Activated CD8-positive, alpha-beta memory T cell treated with anti-CD3 and anti-CD28 coated beads for 36 hours (primary cell): ENCODE data around the gene ZFYVE19. TPM values are rescaled to one million over a fixed set of nuclear protein-coding genes. Genes with fewer than 3 reads are reported as not detected.

Source experiments
- CTCF ChIA-PET: fragments of 350-600 bp; sonication (Branson Sonifier 250); formaldehyde crosslinking; loops from one replicate; lab custom pipeline; 2021; ENCODE audit warnings: antibody characterized with exemption; lab: Charles Lee
- POLR2A ChIA-PET: fragments of 350-600 bp; sonication (Branson Sonifier 250); formaldehyde crosslinking; loops from one replicate; lab custom pipeline; 2021; ENCODE audit warnings: antibody characterized with exemption; lab: Charles Lee
- total RNA-seq, 2 experiments: library from RNA; stranded (reverse); gene quantifications; one replicate each; pipeline ENCODE4 v1.2.3, GENCODE V29; 2021

ZFYVE19 gene
- total RNA-seq, 2 experiments from 2014 or later, result 21.9 to 22.3 TPM

DNA sequence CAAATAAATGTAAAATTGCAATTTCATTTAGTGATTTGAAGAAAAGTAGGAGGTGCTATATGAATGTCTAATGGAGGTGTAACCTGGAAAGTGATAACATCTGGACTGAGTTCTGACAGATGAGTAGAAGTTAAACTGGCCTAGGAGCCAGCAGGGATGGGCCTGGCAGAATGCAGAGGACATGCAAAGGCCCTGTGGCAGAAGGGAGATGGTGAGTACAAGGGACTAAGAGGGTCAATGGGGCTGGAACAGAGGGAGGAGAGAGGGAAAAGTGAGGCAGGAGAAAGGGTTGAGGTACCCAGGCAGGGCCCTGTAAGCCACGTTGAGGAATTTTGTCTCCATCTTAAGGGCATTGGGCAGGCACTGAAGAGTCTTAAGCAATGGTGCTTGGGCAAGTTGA lies 25.0 kb downstream of the ZFYVE19 start:
- ChIA-PET POLR2A (no interaction called here), CTCF (no interaction called here)

DNA sequence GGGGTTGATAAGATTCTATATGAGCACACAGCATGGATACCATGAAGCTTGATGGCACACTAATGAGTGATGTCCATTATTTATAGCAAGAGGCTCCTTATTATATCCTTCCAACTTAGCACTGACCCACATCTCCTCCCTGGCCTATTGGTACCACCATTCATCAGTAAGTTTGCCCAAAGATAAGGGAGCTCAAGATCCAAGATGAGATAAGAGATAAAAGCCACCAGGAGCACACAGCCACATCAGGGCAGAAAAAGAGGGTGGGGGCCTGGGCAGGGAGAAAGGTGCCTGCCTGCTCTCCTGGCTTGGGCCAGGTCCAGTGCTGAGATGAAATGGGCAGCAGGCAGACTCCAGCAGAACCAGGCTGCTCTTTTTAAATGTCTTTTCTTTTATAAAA lies 26.0 kb downstream of the ZFYVE19 start:
- CTCF ChIA-PET, result no interaction called here
- POLR2A ChIA-PET, result interaction anchor here (0.7 kb wide), 1 partner anchor 452 kb away, joined by 3 read pairs; no protein-coding TSS in a partner anchor

DNA sequence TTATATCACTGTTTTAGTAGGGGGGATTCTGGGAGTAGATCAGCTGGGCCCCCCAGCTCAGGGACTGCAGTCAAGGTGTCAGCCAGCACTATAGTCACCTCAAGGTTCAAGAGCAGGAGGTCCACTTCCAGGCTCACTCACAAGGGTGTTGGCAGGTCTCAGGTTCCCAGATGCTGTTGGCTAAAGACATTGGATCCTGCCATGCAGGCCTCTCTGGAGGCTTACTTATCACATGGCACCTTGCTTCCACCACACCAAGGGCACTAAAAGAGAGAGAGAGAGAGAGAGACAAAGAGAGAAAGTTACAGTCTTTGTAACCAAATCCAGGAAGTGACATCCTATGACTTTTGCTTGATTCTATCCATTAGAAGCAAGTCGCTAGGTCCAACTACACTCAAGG lies 29.1 kb downstream of the ZFYVE19 start:
- CTCF ChIA-PET, result interaction anchor here (1.6 kb wide), 1 partner anchor 8 kb away, joined by 4 read pairs; the partner anchor contains the start of gene SPINT1
- POLR2A ChIA-PET, result no interaction called here

DNA sequence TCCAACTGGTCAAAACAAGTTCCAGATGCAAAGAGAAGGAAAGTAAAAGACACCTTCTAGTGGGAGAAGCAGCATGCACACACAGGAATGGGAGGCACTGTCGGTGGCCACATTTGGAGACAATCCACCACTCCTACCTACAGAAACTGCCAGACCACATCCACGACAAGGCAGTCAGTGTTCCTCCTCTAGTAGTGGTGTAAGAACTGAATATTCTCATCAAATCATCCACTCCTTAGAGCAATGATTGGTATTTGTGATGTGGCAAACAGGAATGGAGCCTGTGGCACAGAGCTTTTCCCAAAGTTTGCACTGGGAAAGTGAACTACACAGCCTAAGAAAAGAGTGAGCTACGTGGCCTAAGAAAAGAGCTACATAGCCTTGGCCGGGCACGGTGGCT lies 31.9 kb downstream of the ZFYVE19 start:
- ChIA-PET POLR2A (no interaction called here), CTCF (interaction anchor here (2.5 kb wide), 1 partner anchor 19 kb away, joined by 8 read pairs; no protein-coding TSS in a partner anchor)

DNA sequence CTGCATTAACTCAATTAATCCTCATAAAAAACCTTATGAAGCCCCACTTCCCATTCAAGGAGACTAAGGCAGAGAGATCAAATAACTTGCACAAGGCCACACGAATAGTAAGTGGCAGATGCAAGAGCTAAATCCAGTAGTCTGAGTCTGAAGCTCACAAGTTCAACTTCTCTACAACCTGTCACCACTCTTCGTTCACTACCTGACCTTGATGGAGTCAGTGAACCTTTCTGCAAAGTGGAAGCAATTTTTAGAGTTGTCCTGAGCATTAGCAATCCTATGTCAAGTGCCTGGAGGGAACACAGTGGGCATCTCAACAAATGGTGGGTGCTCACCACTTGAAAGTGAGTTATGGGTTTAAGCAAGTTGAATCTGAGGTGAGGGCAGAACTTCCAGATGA lies 34.9 kb downstream of the ZFYVE19 start:
- ChIA-PET POLR2A (no interaction called here), CTCF (no interaction called here)

DNA sequence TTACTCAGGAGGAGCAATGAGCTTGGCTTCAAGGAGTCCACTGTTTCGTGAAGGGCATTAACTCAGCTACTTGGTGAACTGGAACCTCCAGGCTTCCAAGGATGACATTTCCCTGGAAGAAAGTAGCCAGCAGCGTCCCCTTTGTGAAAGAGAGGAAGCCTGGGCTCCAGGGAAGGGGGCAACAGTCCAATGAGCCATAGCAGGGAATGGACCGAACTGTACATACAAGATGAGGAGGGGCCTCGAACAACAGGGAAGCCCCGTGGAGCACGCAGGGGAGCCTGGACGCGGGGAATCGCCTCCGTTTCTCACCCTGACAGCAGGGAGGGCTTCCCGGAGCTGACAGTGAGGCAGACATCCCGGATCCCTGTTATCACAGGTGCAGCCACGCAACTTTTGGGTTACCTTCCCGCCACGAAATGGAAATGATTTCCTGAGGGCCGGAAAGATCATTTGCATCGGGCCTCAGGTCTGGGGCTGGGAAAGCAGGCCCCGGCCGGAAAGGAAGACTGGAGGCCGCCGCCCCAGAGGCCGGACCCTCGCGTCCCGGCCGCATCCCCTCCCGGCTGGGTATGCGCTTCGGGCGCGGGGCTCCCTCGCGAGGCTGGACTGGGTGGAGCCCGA lies 36.5 kb downstream of the ZFYVE19 start:
- ChIA-PET CTCF (interaction anchor here (0.7 to 3.7 kb wide), 7 partner anchors 8 to 97 kb away, joined by 3 to 38 read pairs (median 4); partner anchors contain the start of gene VPS18), POLR2A (interaction anchor here (1.2 to 1.3 kb wide), 3 partner anchors 16 to 100 kb away, joined by 3 to 6 read pairs (median 3); partner anchors contain the start of gene VPS18)

DNA sequence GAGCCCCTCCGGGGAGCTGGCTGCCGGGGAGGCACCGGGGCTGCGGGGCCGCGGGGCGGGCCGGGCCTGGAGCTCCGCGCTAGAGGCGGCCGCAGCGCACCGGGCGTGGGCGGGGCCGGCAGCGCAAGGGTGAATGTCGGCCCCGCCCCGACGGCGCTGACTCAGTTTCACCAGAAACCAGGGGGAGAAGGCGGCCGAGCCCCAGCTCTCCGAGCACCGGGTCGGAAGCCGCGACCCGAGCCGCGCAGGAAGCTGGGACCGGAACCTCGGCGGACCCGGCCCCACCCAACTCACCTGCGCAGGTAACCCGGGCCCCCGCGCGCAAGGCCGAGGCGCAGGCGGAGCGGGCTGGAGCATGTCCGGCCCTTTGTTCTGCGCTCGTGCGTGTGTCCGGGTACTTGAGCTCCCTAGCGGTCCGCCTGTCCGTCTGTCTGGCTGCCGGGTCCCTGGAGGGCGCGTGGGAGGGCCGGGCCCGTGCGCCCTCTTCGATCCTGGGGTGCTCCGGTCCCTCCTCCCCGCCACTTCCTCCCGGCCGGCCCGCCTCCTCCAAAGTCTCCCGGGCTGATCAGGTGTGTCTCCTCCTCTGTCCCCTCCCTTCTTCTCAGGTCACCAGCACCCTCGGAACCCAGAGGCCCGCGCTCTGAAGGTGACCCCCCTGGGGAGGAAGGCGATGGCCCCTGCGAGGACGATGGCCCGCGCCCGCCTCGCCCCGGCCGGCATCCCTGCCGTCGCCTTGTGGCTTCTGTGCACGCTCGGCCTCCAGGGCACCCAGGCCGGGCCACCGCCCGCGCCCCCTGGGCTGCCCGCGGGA lies 37.2 kb downstream of the ZFYVE19 start, which contains the start of gene SPINT1:
Gene SPINT1, plus strand, starts transcription at position 164 of the 811 bp plus-strand sequence. Its CDS starts 507 bp downstream, at position 671.
- ChIA-PET CTCF (interaction anchor here (0.8 to 3.7 kb wide), 7 partner anchors 9 to 97 kb away, joined by 3 to 38 read pairs (median 4); partner anchors contain the start of gene VPS18), POLR2A (interaction anchor here (1.2 to 1.3 kb wide), 3 partner anchors 15 to 100 kb away, joined by 3 to 6 read pairs (median 3); partner anchors contain the start of gene VPS18)

DNA sequence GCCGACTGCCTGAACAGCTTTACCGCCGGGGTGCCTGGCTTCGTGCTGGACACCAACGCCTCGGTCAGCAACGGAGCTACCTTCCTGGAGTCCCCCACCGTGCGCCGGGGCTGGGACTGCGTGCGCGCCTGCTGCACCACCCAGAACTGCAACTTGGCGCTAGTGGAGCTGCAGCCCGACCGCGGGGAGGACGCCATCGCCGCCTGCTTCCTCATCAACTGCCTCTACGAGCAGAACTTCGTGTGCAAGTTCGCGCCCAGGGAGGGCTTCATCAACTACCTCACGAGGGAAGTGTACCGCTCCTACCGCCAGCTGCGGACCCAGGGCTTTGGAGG lies 37.8 kb downstream of the ZFYVE19 start:
- POLR2A ChIA-PET, result interaction anchor here (0.6 to 1.3 kb wide), 3 partner anchors 22 to 101 kb away, joined by 3 to 5 read pairs (median 3); partner anchors contain the start of gene VPS18
- CTCF ChIA-PET, result interaction anchor here (0.6 to 3.7 kb wide), 6 partner anchors 10 to 62 kb away, joined by 3 to 38 read pairs (median 5); partner anchors contain the start of gene VPS18

DNA sequence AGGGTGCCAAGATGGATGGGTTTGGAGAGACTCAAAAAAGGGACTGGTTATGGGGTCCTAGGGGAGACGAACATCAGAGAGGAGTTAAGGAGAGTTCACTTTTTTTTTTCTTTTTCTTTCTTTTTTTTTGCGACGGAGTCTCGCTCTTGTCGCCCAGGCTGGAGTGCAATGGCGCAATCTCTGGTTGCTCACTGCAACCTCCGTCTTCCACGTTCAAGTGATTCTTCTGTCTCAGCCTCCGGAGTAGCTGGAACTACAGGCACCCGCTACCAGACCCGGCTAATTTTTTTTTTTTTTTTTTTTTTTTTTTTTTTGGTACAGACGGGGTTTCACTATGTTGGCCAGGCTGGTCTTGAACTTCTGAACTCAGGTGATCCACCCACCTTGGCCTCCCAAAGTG lies 38.1 kb downstream of the ZFYVE19 start:
- POLR2A ChIA-PET, result interaction anchor here (0.6 kb wide), 1 partner anchor 22 kb away, joined by 5 read pairs; no protein-coding TSS in a partner anchor
- CTCF ChIA-PET, result interaction anchor here (0.6 to 3.7 kb wide), 6 partner anchors 10 to 61 kb away, joined by 3 to 38 read pairs (median 5); partner anchors contain the start of gene VPS18

DNA sequence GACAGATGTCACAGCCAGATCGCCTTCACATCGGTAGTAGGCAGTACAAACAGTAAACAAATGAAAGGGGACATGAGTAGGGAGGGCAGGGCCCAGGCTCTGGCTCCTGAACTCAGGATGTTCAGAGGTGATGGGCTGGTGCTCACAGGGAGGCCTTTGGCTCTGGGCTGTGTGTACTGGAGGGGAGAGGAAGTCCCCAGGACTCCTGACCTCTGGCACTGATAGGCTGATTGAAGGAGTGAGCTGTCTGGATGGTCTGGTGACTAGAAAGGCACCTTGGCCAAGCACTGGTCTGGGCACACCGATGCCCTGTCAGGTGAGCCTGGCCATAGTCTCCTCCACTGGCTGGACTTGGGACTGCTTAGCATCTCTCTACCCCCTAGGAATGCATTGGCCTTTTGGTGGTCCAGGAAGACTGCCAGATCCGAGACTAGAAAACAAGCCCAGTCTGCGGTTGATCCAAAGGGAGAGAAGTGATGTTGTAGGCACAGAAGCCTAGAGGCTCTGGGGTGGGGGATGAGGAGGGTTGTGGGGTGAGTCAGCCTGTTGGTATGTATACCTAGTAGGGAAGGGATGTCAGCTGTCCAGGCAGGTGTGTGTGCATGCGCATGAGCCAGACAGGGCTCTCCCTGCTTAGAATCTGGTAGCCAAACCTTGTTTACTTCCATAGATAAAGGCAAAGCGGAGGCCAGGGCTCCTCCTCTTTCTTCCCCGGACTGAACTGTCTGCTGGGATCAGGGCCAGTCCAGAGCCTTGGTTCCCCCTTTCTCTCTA lies 38.8 kb downstream of the ZFYVE19 start:
- POLR2A ChIA-PET, result no interaction called here
- CTCF ChIA-PET, result interaction anchor here (2.5 to 3.7 kb wide), 2 partner anchors 13 kb away, joined by 22 to 38 read pairs; no protein-coding TSS in a partner anchor

DNA sequence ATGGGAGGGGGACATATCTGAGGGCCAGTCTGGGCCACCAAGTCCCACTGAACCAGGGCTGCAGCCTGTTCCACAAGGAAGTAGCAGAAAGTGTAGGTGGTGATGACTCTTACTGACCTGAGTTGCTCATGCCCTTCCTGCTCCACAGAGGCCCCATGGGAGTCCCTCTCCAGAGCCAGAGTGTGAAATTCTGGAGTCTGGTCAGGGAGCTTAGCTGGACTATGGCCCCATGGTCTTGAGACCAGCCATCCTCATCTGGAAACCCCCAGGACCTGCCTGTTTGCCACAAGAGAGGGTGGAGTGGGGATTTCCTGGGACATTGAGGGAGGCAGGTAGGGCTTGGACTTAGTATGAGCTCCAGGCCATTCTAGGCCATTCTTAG lies 39.9 kb downstream of the ZFYVE19 start:
- ChIA-PET CTCF (interaction anchor here (2.5 kb wide), 1 partner anchor 11 kb away, joined by 22 read pairs; no protein-coding TSS in a partner anchor), POLR2A (no interaction called here)

DNA sequence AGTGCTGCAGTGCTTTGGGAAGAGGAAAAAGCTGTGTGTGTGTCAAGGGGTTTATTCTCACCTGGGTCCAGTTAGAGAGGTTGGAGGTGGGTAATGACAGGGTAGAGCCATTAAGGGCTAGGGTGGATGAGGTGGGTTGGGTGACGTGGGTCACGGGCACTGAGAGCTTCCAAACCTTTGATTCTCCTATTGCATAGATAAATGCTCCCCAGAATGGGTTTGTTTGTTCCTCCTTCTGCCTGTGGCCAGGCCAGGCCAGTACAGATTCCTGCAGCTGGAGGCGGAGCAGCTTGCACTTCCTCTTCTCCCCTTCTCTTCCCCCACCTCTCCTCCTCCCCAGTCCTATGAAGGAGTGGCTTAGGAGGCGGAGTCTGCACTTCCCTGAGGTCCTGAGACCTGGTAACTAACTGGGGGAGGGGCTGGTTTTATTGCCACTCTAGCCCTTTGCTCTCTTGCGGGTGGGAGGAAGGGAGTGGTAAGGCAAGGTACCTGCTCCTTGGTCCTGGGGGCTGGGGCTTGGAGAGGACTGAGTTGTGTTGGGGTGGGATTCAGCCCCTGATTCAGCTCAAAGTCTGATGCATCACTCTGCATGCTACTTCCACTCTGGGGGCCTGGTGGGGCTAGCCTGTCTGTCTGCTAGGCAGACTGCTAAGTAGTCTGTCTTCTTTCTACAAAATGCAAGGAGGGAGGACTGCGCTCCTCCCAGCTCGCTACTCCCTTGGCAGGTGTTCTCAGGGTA lies 40.5 kb downstream of the ZFYVE19 start:
- POLR2A ChIA-PET, result interaction anchor here (0.5 to 0.6 kb wide), 2 partner anchors 14 to 571 kb away, joined by 3 read pairs; no protein-coding TSS in a partner anchor
- CTCF ChIA-PET, result interaction anchor here (0.6 to 2.5 kb wide), 3 partner anchors 11 to 259 kb away, joined by 3 to 22 read pairs (median 3); no protein-coding TSS in a partner anchor

DNA sequence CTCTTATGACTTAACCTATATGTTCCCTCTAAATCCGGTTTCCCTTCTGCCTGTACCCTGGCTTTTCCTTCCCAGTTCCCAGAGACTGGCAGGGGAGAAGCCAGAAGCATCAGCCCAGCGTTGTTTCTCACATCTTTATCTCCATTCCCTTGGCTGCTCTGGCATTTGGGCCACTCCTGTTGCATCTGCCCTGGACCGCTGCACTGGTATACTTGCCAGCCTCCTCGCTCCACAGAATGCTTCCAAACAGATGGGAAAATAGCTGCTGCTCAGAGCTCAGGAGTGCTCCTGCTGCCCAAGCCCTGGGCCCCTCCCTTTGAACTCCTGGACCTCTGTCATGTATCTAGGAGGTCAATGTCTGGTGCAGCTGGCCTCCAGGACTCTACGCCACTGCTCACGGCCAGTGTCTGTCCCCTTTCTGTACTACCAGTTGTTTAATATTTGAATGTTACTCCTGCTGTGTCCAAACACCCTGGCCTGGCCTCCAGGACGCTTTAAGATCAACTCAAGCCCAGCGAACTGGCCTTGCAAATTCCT lies 43.8 kb downstream of the ZFYVE19 start:
- ChIA-PET CTCF (interaction anchor here (0.5 to 1.6 kb wide), 2 partner anchors 8 to 21 kb away, joined by 3 to 8 read pairs; no protein-coding TSS in a partner anchor), POLR2A (no interaction called here)

DNA sequence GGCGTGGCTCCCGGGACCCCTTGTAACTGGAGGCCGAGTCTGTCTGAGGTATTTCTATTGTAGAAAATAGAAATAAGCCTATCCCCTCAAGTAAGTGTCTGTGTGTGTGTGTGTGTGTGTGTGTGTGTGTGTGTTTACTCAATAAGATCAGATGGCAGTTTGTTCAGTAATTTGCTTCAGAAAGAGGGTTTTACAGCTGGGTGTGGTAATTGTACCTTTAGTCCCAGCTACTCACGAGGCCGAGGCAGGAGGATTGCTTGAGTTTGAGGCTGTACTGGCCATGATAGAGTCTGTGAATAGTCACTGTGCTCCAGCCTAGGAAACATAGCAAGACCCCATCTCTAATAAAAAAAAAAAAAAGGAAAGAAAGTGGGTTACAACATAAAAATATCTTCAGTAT lies 45.6 kb downstream of the ZFYVE19 start:
- ChIA-PET CTCF (interaction anchor here (1.0 to 3.1 kb wide), 2 partner anchors 40 to 54 kb away, joined by 3 to 12 read pairs; no protein-coding TSS in a partner anchor), POLR2A (no interaction called here)

DNA sequence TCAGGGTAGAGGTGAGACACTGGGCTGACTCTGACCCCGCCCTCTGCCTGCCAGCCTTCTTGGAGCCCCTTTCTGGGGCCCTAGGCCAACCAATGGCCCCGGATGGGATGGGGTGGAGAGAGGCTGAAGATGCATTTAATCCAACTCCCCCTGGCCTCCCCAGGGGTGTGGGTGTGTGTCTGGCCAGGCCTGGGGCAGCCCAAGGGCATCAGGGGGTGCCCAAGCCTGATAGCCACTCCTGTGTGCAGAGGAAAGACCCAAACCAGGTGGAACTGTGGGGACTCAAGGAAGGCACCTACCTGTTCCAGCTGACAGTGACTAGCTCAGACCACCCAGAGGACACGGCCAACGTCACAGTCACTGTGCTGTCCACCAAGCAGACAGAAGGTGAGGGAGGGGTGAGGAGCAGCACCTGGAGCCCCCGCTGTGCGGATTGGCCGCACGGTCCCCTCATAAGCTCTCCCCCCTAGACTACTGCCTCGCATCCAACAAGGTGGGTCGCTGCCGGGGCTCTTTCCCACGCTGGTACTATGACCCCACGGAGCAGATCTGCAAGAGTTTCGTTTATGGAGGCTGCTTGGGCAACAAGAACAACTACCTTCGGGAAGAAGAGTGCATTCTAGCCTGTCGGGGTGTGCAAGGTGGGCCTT lies 46.5 kb downstream of the ZFYVE19 start:
- ChIA-PET CTCF (interaction anchor here (1.0 to 3.1 kb wide), 2 partner anchors 39 to 53 kb away, joined by 3 to 12 read pairs; no protein-coding TSS in a partner anchor), POLR2A (no interaction called here)

DNA sequence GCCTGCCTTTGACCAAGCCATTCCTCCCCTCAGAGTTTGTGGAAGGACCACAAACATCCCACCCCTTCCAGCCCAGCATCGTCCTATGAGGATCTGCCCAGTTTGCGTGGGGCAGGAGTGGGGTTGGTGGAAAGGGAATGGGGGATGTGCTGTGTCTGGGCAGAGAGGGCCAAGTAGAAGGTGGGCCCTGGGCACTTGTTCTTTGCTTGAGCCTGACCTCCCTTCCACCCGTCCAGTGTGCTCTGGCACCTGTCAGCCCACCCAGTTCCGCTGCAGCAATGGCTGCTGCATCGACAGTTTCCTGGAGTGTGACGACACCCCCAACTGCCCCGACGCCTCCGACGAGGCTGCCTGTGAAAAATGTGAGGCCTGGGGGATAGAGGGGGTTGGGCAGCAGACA lies 47.3 kb downstream of the ZFYVE19 start:
- ChIA-PET CTCF (interaction anchor here (1.6 to 3.1 kb wide), 2 partner anchors 38 to 40 kb away, joined by 6 to 12 read pairs; partner anchors contain the start of gene VPS18), POLR2A (no interaction called here)
